ENCODE measurements around the gene NCOA5. TPM values are rescaled to one million over a fixed set of nuclear protein-coding genes. Genes with fewer than 3 reads are reported as not detected.
A peak's percentile ranks its signal among the peaks of the same experiment; 100 is the strongest.

NCOA5 gene
- total and polyA plus RNA-seq, 7 donors = 10.6 to 39.2 (median 22.4) TPM

- Histone ChIP-seq H3K4me3 (peak overlapping the region in 1 of 4 donors; percentile 8), H3K27me3 (peaks cover 39 to 93% (median 65%) of the 10 kb centered on the region in 3 donors), H3K27ac (no peak overlapping the region), H3K36me3 (no peaks in the 10 kb centered on the region), H3K9me3 (no peaks in the 10 kb centered on the region), H3K4me1 (peaks cover 0 to 25% (median 16%) of the 10 kb centered on the region in 4 donors)
- DNase-seq = no peak
- 1 to 2% methylated on average over 67 of the region's 67 CpGs for WGBS, 2 donors
- intact Hi-C loops (cut with DNase I) = no loop called here
- TF ChIP-seq POLR2A (IDR thresholded peaks at IDR 0.05) = no peak
- no peak for TF ChIP-seq POLR2AphosphoS5 (IDR thresholded peaks at IDR 0.05)
- TF ChIP-seq CTCF (IDR thresholded peaks at IDR 0.05) = peak; percentile 40 to 83 (median 55)
- no peak for TF ChIP-seq EP300 (IDR thresholded peaks at IDR 0.05)
These were observed 75.8 kb downstream of the NCOA5 start for GRCh38 chr20:46013829-46014516.

GRCh38 chr20:46013322-46013828, 76.4 kb downstream of the NCOA5 start:
- no peaks in the 10 kb centered on the region for H3K36me3 ChIP-seq
- no peak overlapping the region for H3K4me3 ChIP-seq
- H3K27me3 ChIP-seq = peaks cover 39 to 93% (median 61%) of the 10 kb centered on the region in 3 donors
- TF ChIP-seq POLR2A (IDR thresholded peaks at IDR 0.05) (no peak), CTCF (IDR thresholded peaks at IDR 0.05) (no peak), EP300 (IDR thresholded peaks at IDR 0.05) (no peak), POLR2AphosphoS5 (IDR thresholded peaks at IDR 0.05) (no peak)
- 10 to 14% methylated on average over 29 of the region's 29 CpGs for WGBS, 2 donors
- no peaks in the 10 kb centered on the region for H3K9me3 ChIP-seq
- intact Hi-C loops (cut with DNase I) = no loop called here
- no peak for DNase-seq
- no peak overlapping the region for H3K27ac ChIP-seq
- H3K4me1 ChIP-seq = peaks cover 0 to 25% (median 16%) of the 10 kb centered on the region in 4 donors

- Histone ChIP-seq H3K27me3 (peaks cover 39 to 94% (median 61%) of the 10 kb centered on the region in 3 donors), H3K36me3 (no peaks in the 10 kb centered on the region), H3K4me3 (no peak overlapping the region), H3K9me3 (no peaks in the 10 kb centered on the region), H3K27ac (no peak overlapping the region), H3K4me1 (peaks cover 0 to 25% (median 16%) of the 10 kb centered on the region in 4 donors)
- 51 to 56% methylated on average over 10 of the region's 10 CpGs for WGBS, 2 donors
- TF ChIP-seq EP300 (IDR thresholded peaks at IDR 0.05) = no peak
- no peak for TF ChIP-seq CTCF (IDR thresholded peaks at IDR 0.05)
- no peak for TF ChIP-seq POLR2AphosphoS5 (IDR thresholded peaks at IDR 0.05)
- DNase-seq = no peak
- intact Hi-C loops (cut with DNase I) = no loop called here
These were observed 76.8 kb downstream of the NCOA5 start for GRCh38 chr20:46012921-46013320.

GRCh38 chr20:46011631-46012482, 77.9 kb downstream of the NCOA5 start:
- DNase-seq = peak; percentile 69
- intact Hi-C loops (cut with DNase I) = no loop called here
- Histone ChIP-seq H3K27me3 (peaks cover 39 to 96% (median 61%) of the 10 kb centered on the region in 3 donors), H3K36me3 (no peaks in the 10 kb centered on the region), H3K4me3 (no peak overlapping the region), H3K4me1 (peaks cover 0 to 25% (median 16%) of the 10 kb centered on the region in 4 donors), H3K9me3 (no peaks in the 10 kb centered on the region), H3K27ac (no peak overlapping the region)
- WGBS, 2 donors = 19 to 31% methylated on average over 57 of the region's 57 CpGs
- TF ChIP-seq CTCF (IDR thresholded peaks at IDR 0.05) (no peak), POLR2A (IDR thresholded peaks at IDR 0.05) (no peak), EP300 (IDR thresholded peaks at IDR 0.05) (no peak)

Other genes starting within 250 kb of the NCOA5 start
- gene ACOT8, start 232.6 kb downstream of the NCOA5 start, total RNA-seq = 10 to 100 TPM; 28.5 to 42.5 (median 35.0) TPM
- gene ACOT8, start 232.6 kb downstream of the NCOA5 start, polyA plus RNA-seq = 100 to 1,000 TPM in 1 of 3 donors, 10 to 100 TPM in 2; 51.0 to 131 (median 80.5) TPM
- gene ZSWIM3, start 232.3 kb downstream of the NCOA5 start, total RNA-seq = 1 to 10 TPM; 1.7 to 3.5 (median 2.9) TPM
- gene ZSWIM3, start 232.3 kb downstream of the NCOA5 start, polyA plus RNA-seq = 1 to 10 TPM; 2.4 to 3.5 (median 2.5) TPM
- gene ZSWIM1, start 208.7 kb downstream of the NCOA5 start, total RNA-seq = 1 to 10 TPM; 6.4 to 9.4 (median 7.1) TPM
- gene ZSWIM1, start 208.7 kb downstream of the NCOA5 start, polyA plus RNA-seq = 1 to 10 TPM; 3.6 to 6.5 (median 3.9) TPM
- gene SPATA25, start 202.3 kb downstream of the NCOA5 start, total RNA-seq = 1 to 10 TPM; 1.6 to 7.5 (median 3.0) TPM
- gene SPATA25, start 202.3 kb downstream of the NCOA5 start, polyA plus RNA-seq = 1 to 10 TPM in 1 of 3 donors, not detected in 2; 1.7 TPM
- 10 to 100 TPM; 18.9 to 25.8 (median 20.3) TPM for gene NEURL2, start 198.8 kb downstream of the NCOA5 start, total RNA-seq
- gene NEURL2, start 198.8 kb downstream of the NCOA5 start, polyA plus RNA-seq = 1 to 10 TPM; 1.8 to 4.6 (median 3.9) TPM
- 10 to 100 TPM; 45.7 to 79.5 (median 56.7) TPM for gene CTSA, start 198.6 kb downstream of the NCOA5 start, total RNA-seq
- gene CTSA, start 198.6 kb downstream of the NCOA5 start, polyA plus RNA-seq = 100 to 1,000 TPM in 2 of 3 donors, 10 to 100 TPM in 1; 64.9 to 203 (median 169) TPM
- gene PLTP, start 177.8 kb downstream of the NCOA5 start, total RNA-seq = 100 to 1,000 TPM in 3 of 4 donors, 10 to 100 TPM in 1; 68.7 to 296 (median 156) TPM
- gene PLTP, start 177.8 kb downstream of the NCOA5 start, polyA plus RNA-seq = 10 to 100 TPM; 36.6 to 52.0 (median 47.4) TPM
- gene PCIF1, start 155.3 kb downstream of the NCOA5 start, total RNA-seq = 10 to 100 TPM; 31.4 to 39.3 (median 32.5) TPM
- gene PCIF1, start 155.3 kb downstream of the NCOA5 start, polyA plus RNA-seq = 10 to 100 TPM; 26.4 to 37.8 (median 27.2) TPM
- gene ZNF335, start 117.8 kb downstream of the NCOA5 start, total RNA-seq = 10 to 100 TPM; 12.0 to 24.4 (median 14.9) TPM
- 10 to 100 TPM in 1 of 3 donors, 1 to 10 TPM in 2; 5.4 to 17.1 (median 5.5) TPM for gene ZNF335, start 117.8 kb downstream of the NCOA5 start, polyA plus RNA-seq
- under 1 TPM in 1 of 4 donors, not detected in 3; 0.27 TPM for gene MMP9, start 81.1 kb downstream of the NCOA5 start, total RNA-seq
- gene MMP9, start 81.1 kb downstream of the NCOA5 start, polyA plus RNA-seq = 10 to 100 TPM in 1 of 3 donors, 1 to 10 TPM in 1, under 1 TPM in 1; 0.60 to 27.1 (median 2.5) TPM
- gene SLC12A5, start 60.7 kb downstream of the NCOA5 start, total RNA-seq = under 1 TPM in 1 of 4 donors, not detected in 3; 0.14 TPM
- gene SLC12A5, start 60.7 kb downstream of the NCOA5 start, polyA plus RNA-seq = 1 to 10 TPM in 1 of 3 donors, not detected in 2; 1.4 TPM
- 10 to 100 TPM in 2 of 4 donors, 1 to 10 TPM in 2; 5.0 to 15.6 (median 11.1) TPM for gene CD40, start 28.4 kb upstream of the NCOA5 start, total RNA-seq
- gene CD40, start 28.4 kb upstream of the NCOA5 start, polyA plus RNA-seq = 10 to 100 TPM in 1 of 3 donors, 1 to 10 TPM in 2; 3.6 to 25.2 (median 7.9) TPM
- gene CDH22, start 218.5 kb upstream of the NCOA5 start, total RNA-seq = under 1 TPM in 2 of 4 donors, not detected in 2; 0.41 to 0.55 TPM
- under 1 TPM in 1 of 3 donors, not detected in 2; 0.06 TPM for gene CDH22, start 218.5 kb upstream of the NCOA5 start, polyA plus RNA-seq